NCI-H524 (cell line): ENCODE data around the gene TFDP1.

ENCODE experiments used
- DNase-seq, 2 experiments: peaks; one replicate each; lab custom pipeline; 2025; lab: John Stamatoyannopoulos, UW

The TFDP1 gene

GRCh38 chr13:113651511-113652403 is 67.2 kb downstream of the TFDP1 start:
- DNase-seq = no peak

DNA sequence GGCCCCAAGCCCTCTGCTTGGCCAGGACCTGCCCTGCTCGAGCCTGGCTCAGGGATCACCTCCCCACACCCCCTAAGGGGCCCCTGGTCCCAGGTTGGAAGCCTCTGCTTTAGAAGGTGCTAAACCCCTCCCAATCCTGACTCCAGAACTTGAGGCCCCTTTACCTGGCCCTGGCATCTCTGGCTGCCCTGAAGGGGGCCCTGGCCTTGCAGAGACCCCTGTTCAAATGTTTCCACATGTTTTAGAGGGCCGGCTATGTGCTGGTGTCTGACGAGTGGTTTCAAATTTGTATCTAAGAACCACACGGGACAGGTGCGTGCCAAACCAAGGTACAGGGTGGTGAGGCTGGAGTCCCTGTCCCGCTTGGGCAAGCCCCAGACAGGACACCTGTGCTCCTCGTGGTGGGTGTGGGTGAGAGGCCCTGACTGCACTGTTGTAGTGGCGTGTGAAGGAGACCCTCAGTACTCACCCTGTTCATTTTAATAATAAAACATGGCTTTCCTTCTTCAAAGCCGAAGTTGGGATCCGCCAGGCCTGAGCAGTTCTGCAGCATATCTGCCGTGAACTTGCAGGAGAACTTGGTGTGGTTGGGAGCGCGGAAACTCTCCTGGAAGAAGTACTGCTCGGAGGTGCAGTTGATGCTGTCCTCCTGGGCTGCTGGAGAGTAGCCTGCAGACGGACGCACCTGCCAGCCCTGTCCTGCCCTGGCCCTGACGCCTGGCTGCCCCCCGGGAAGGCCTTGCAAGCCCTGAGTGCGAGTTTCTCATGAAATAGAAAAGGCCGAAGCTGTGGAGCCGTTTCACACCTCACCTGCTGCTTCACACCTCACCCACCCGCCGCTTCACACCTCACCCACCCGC is 68.1 kb downstream of the TFDP1 start:
- no peak for DNase-seq

- no peak for DNase-seq
Observed at GRCh38 chr13:113653264-113654174, 69.0 kb downstream of the TFDP1 start.

- no peak for DNase-seq
Observed at GRCh38 chr13:113654175-113654560, 69.6 kb downstream of the TFDP1 start.

GRCh38 chr13:113654591-113655345 is 70.2 kb downstream of the TFDP1 start:
- DNase-seq = no peak

- DNase-seq = no peak
Observed at GRCh38 chr13:113655346-113656002, 70.9 kb downstream of the TFDP1 start.

- no peak for DNase-seq
Observed at GRCh38 chr13:113656003-113656588, 71.5 kb downstream of the TFDP1 start.

GRCh38 chr13:113656831-113657671 is 72.5 kb downstream of the TFDP1 start:
- no peak for DNase-seq

GRCh38 chr13:113657851-113658741 is 73.5 kb downstream of the TFDP1 start, which contains the start of gene ATP4B:
Gene ATP4B (minus strand): TSS chr13:113658198. CDS start chr13:113658144, 54 bp downstream.
- no peak for DNase-seq

GRCh38 chr13:113658836-113659235 is 74.3 kb downstream of the TFDP1 start:
- DNase-seq = no peak

DNA sequence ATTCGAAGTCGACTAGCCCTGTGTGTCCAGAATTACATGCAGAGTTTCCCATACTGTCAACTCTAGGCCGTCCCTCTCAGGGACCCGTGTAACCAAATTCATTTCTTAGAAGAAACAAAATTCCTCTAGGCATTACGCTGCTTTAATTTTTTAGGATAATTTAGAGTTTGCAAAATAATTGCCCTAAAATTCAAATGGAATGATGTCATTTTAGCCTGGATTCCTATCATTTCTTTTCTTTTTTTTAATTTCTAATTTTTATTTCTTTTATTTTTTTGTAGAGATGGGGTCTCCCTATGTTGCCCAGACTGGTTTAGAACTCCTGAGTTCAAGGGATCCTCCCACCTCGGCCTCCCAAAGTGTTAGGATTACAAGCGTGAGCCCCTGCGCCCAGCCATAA is 74.8 kb downstream of the TFDP1 start:
- DNase-seq = no peak

DNA sequence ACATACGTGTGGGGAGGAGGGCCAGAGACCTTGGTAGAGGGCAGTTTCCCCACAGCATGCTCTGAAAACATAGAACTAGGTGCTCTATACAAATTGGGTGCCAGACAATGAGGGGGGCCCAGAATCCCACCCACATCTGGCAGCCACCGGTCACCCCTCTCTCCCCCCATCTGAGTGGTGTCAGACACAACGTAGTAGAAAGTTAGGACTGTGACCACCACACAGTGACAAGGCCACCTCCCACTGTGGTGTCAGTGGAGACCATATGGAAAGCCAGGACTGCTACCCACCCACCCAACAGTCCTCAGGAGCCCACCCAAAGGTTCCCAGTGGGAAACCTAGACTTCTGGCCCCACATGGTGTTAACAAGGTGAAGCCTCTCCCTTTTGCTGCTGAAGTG is 75.5 kb downstream of the TFDP1 start:
- DNase-seq = no peak

DNA sequence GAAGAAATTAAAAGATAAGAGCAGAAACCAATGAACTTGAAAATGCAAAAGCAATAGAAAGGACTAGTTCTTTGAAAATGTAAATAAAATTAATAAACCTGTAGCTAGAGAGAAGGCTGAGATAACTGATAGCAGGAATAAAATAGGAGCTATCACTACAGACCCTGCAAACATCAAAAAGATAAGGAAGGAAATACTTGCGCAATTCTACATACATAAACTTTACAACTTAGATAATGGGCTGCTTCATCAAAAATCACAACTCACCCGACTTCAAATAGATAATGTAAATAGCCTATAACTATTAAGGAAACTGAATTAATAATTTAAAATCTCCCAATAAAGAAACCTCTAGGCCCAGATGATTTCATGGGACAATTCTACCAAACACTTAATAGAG is 77.0 kb downstream of the TFDP1 start:
- no peak for DNase-seq

- no peak for DNase-seq
Observed at GRCh38 chr13:113663934-113664333, 79.4 kb downstream of the TFDP1 start.

GRCh38 chr13:113664751-113665596 is 80.4 kb downstream of the TFDP1 start:
- no peak for DNase-seq

DNA sequence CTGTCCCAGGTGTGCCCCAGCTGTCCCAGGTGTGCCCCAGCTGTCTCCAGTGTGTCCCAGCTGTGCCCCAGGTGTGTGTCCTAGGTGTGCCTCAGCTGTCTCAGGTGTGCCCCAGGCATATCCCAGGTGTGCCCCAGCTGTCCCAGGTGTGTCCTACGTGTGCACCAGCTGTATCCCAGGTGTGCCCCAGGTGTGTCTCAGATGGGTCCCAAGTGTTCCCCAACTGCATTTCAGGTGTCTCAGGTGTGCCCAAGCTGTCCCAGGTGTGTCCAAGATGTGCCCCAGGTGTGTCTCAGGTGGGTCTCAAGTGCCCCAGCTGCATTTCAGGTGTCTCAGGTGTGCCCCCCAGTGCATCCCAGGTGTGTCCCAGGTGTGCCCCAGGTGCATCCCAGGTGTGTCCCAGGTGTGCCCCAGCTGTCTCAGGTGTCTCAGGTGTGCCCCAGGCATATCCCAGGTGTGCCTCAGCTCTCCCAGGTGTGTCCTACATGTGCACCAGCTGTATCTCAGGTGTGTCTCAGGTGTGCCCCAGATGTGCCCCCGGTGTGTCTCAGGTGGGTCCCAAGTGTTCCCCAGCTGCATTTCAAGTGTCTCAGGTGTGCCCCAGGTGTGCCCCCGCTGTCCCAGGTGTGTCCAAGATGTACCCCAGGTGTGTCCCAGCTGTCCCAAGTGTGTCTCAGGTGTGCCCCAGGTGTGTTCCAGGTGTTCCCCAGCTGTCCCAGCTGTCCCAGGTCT is 81.2 kb downstream of the TFDP1 start:
- no peak for DNase-seq

- DNase-seq = no peak
Observed at GRCh38 chr13:113666329-113666670, 81.7 kb downstream of the TFDP1 start.
